ENCODE results near the gene MKKS. TPM values are rescaled to one million over a fixed set of nuclear protein-coding genes. Genes with fewer than 3 reads are reported as not detected.

The MKKS gene
- 10 to 100 TPM; 17.3 to 27.5 (median 26.8) TPM for polyA plus RNA-seq

- Mint-ChIP-seq H3K9me3 (no peaks in the 10 kb centered on the region), H3K27me3 (ENCODE audit: low read depth in 3 of 3) (peaks cover 9 to 18% (median 11%) of the 10 kb centered on the region in 3 donors), H3K36me3 (no peaks in the 10 kb centered on the region), H3K4me3 (peak within 1 kb of the TSS; percentile 91 to 99 (median 97)), H3K4me1 (peaks cover 34 to 67% of the 10 kb centered on the region in 2 donors), H3K27ac (peak within 1 kb of the TSS; percentile 91 to 98 (median 94))
- peak; percentile 86 to 88 (median 87) for DNase-seq
Measured at GRCh38 chr20:10433623-10434466, at the start of gene MKKS. MKKS (minus strand) TSS chr20:10434222; CDS start chr20:10413514, 20,708 bp downstream.

DNA sequence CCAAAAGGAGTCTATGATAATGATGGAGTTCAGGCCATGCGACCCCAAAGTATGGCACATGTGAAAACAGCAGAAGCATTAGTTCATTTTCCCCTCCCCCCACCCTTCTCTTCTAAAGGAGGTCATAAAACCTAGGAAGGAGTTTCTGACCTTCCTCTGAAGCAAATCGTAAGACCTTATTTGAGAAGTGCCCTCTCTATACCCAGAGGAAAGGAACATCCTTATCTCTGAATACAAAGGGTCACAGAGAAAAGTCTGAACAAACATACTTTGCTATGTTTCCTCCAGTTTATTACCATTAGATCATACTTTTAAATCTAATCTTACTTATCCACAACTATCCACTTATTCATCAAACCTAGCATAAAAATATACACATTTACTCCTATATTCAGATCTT is 49.7 kb upstream of the MKKS start:
- Mint-ChIP-seq H3K9me3 (no peaks in the 10 kb centered on the region), H3K27me3 (ENCODE audit: low read depth in 3 of 3) (no peaks in the 10 kb centered on the region), H3K4me1 (peaks cover 5 to 9% of the 10 kb centered on the region in 2 donors), H3K27ac (no peak overlapping the region), H3K36me3 (no peaks in the 10 kb centered on the region), H3K4me3 (no peak overlapping the region)
- DNase-seq, result no peak

- no peak overlapping the region for H3K27ac Mint-ChIP-seq
- H3K36me3 Mint-ChIP-seq, result no peaks in the 10 kb centered on the region
- H3K4me1 Mint-ChIP-seq, result no peaks in the 10 kb centered on the region
- H3K9me3 Mint-ChIP-seq, result no peaks in the 10 kb centered on the region
- no peak for DNase-seq
- H3K27me3 Mint-ChIP-seq (ENCODE audit: low read depth in 3 of 3), result no peaks in the 10 kb centered on the region
- no peak overlapping the region for H3K4me3 Mint-ChIP-seq
Measured at GRCh38 chr20:10481676-10482075, 47.7 kb upstream of the MKKS start.

GRCh38 chr20:10478930-10479329 is 44.9 kb upstream of the MKKS start:
- H3K36me3 Mint-ChIP-seq, result no peaks in the 10 kb centered on the region
- H3K4me3 Mint-ChIP-seq, result no peak overlapping the region
- peaks cover 18 to 23% of the 10 kb centered on the region in 2 donors for H3K4me1 Mint-ChIP-seq
- no peak for DNase-seq
- H3K27ac Mint-ChIP-seq, result no peak overlapping the region
- peaks cover 0 to 2% (median 1%) of the 10 kb centered on the region in 3 donors for H3K27me3 Mint-ChIP-seq (ENCODE audit: low read depth in 3 of 3)
- H3K9me3 Mint-ChIP-seq, result no peaks in the 10 kb centered on the region

DNA sequence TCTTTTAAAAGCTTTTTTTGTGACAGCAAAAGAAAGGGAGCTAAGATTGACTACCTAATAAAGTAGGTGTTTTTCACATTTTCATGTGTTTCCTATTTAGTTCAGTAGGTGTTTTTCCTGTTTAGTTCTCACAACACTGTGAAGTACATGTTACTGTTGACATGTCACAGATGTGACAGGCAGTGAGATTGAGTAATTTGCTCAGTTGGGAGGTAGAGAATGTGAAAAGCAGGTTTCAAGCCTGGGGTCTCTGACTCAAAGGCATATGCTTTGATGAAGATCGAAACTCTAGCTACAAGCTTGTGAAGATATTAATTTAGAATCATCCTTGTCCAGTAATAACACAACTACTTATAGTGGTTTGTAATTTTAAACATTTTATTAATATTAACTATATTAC is 44.2 kb upstream of the MKKS start:
- no peak overlapping the region for H3K27ac Mint-ChIP-seq
- H3K36me3 Mint-ChIP-seq, result no peaks in the 10 kb centered on the region
- H3K4me3 Mint-ChIP-seq, result no peak overlapping the region
- peaks cover 0 to 2% (median 1%) of the 10 kb centered on the region in 3 donors for H3K27me3 Mint-ChIP-seq (ENCODE audit: low read depth in 3 of 3)
- DNase-seq, result no peak
- H3K9me3 Mint-ChIP-seq, result no peaks in the 10 kb centered on the region
- peaks cover 18 to 23% of the 10 kb centered on the region in 2 donors for H3K4me1 Mint-ChIP-seq

GRCh38 chr20:10476319-10476724 is 42.3 kb upstream of the MKKS start:
- peaks cover 0 to 5% (median 0%) of the 10 kb centered on the region in 3 donors for H3K36me3 Mint-ChIP-seq
- H3K27ac Mint-ChIP-seq, result no peak overlapping the region
- no peaks in the 10 kb centered on the region for H3K9me3 Mint-ChIP-seq
- no peak for DNase-seq
- peaks cover 18 to 23% of the 10 kb centered on the region in 2 donors for H3K4me1 Mint-ChIP-seq
- no peak overlapping the region for H3K4me3 Mint-ChIP-seq
- H3K27me3 Mint-ChIP-seq (ENCODE audit: low read depth in 3 of 3), result peaks cover 0 to 2% (median 1%) of the 10 kb centered on the region in 3 donors

GRCh38 chr20:10475225-10475624 is 41.2 kb upstream of the MKKS start:
- Mint-ChIP-seq H3K9me3 (no peaks in the 10 kb centered on the region), H3K36me3 (peaks cover 0 to 5% (median 0%) of the 10 kb centered on the region in 3 donors), H3K27ac (peak overlapping the region; percentile 1 to 73 (median 46)), H3K4me1 (peaks cover 18 to 24% of the 10 kb centered on the region in 2 donors), H3K4me3 (peak overlapping the region in 1 of 5 donors; percentile 30), H3K27me3 (ENCODE audit: low read depth in 3 of 3) (peaks cover 0 to 2% (median 1%) of the 10 kb centered on the region in 3 donors)
- no peak for DNase-seq

DNA sequence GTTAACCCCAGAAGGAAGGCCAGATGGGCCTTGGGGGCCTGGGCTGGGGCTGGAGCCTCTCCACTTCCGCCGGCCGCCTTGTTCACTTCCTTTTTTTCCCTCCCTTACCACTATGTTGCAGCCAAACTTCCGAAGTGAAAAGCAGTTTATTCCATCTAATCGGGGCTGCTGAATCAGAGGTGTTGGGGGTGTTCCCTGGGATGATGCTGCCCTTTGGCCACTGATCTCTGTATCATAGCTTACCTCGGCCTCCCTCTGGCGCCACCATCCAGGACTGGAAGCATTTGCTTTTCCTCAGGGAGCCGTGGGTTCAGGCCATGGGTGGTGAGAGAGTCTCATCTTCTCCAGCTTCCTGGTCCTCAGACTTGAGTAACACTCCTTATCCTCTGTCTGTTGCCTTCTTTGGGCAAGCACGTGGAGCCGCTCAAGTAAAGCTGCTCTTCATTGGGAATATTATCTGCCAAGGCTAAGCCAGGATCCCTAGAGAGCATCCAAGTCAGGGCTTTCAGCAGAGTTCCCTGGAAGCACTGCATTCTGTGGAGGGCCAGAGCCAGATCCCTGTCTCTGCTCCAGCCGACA is 40.7 kb upstream of the MKKS start:
- peaks cover 0 to 5% (median 0%) of the 10 kb centered on the region in 3 donors for H3K36me3 Mint-ChIP-seq
- no peak for DNase-seq
- H3K4me3 Mint-ChIP-seq, result no peak overlapping the region
- peak overlapping the region in 4 of 6 donors; percentile 23 to 65 (median 38) for H3K27ac Mint-ChIP-seq
- no peaks in the 10 kb centered on the region for H3K9me3 Mint-ChIP-seq
- H3K27me3 Mint-ChIP-seq (ENCODE audit: low read depth in 3 of 3), result peaks cover 0 to 2% (median 1%) of the 10 kb centered on the region in 3 donors
- H3K4me1 Mint-ChIP-seq, result peaks cover 22 to 30% of the 10 kb centered on the region in 2 donors

DNA sequence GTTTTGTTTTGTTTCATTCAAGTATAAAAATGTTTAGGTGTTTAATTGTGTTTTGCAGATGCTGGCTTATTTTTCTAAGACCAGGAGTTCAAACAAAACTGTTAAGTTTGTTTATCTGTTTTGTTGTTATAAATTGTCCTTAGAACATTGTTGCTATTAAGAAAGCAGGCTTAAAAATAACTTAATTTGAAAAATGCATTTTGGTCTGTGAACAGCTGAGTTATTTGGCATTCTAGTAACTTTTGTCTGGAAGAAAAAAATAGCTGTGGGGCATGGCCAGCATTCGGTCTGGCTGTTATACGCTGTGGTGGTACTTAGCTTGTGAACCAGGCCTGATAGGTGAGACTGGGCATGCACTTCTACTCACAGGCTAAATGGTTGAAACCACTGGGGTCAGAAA is 38.8 kb upstream of the MKKS start:
- no peak overlapping the region for H3K4me3 Mint-ChIP-seq
- no peak for DNase-seq
- H3K36me3 Mint-ChIP-seq, result peaks cover 0 to 5% (median 0%) of the 10 kb centered on the region in 3 donors
- peaks cover 23 to 32% of the 10 kb centered on the region in 2 donors for H3K4me1 Mint-ChIP-seq
- H3K9me3 Mint-ChIP-seq, result no peaks in the 10 kb centered on the region
- H3K27me3 Mint-ChIP-seq (ENCODE audit: low read depth in 3 of 3), result peaks cover 0 to 2% (median 1%) of the 10 kb centered on the region in 3 donors
- H3K27ac Mint-ChIP-seq, result peak overlapping the region in 2 of 6 donors; percentile 21 to 24

GRCh38 chr20:10470276-10470675 is 36.3 kb upstream of the MKKS start:
- no peak for DNase-seq
- Mint-ChIP-seq H3K4me3 (no peak overlapping the region), H3K9me3 (no peaks in the 10 kb centered on the region), H3K36me3 (peaks cover 0 to 5% (median 0%) of the 10 kb centered on the region in 3 donors), H3K4me1 (peaks cover 16 to 19% of the 10 kb centered on the region in 2 donors), H3K27ac (no peak overlapping the region), H3K27me3 (ENCODE audit: low read depth in 3 of 3) (peaks cover 0 to 1% (median 0%) of the 10 kb centered on the region in 3 donors)

DNA sequence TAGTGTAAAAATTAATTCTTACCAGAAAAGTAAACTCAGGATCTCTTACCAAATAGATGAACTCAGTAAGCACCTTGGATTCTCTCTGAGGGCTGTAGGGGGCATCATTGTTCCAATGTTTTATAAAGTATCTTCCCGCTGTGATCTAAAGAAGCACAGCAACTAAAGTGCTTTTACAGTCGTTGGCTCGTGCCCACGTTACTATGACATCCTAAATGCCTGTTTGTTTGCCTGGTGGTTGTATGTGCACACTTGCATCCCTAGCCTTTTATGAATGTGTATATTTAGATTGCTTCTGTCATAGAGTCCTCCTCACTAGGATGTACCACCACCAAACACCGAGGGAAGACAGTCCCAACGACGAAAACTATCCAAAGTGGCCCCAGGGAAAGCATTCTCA is 35.6 kb upstream of the MKKS start:
- Mint-ChIP-seq H3K9me3 (no peaks in the 10 kb centered on the region), H3K36me3 (peaks cover 0 to 7% (median 0%) of the 10 kb centered on the region in 3 donors), H3K4me3 (no peak overlapping the region), H3K4me1 (peaks cover 9 to 13% of the 10 kb centered on the region in 2 donors), H3K27ac (peak overlapping the region in 1 of 6 donors; percentile 46), H3K27me3 (ENCODE audit: low read depth in 3 of 3) (peaks cover 0 to 1% (median 0%) of the 10 kb centered on the region in 3 donors)
- DNase-seq, result peak; percentile 39 to 51 (median 43)

- Mint-ChIP-seq H3K27ac (no peak overlapping the region), H3K27me3 (ENCODE audit: low read depth in 3 of 3) (no peaks in the 10 kb centered on the region), H3K4me3 (no peak overlapping the region), H3K9me3 (no peaks in the 10 kb centered on the region), H3K36me3 (peaks cover 0 to 7% (median under 1%) of the 10 kb centered on the region in 3 donors), H3K4me1 (peaks cover 6 to 9% of the 10 kb centered on the region in 2 donors)
- DNase-seq, result no peak
Measured at GRCh38 chr20:10469056-10469455, 35.0 kb upstream of the MKKS start.

GRCh38 chr20:10468340-10468845 is 34.4 kb upstream of the MKKS start:
- peak overlapping the region in 1 of 6 donors; percentile 18 for H3K27ac Mint-ChIP-seq
- peaks cover 0 to 12% (median 6%) of the 10 kb centered on the region in 3 donors for H3K36me3 Mint-ChIP-seq
- H3K4me1 Mint-ChIP-seq, result peaks cover 6 to 10% of the 10 kb centered on the region in 2 donors
- H3K4me3 Mint-ChIP-seq, result no peak overlapping the region
- no peaks in the 10 kb centered on the region for H3K9me3 Mint-ChIP-seq
- H3K27me3 Mint-ChIP-seq (ENCODE audit: low read depth in 3 of 3), result no peaks in the 10 kb centered on the region
- DNase-seq, result no peak
